PC-3 (cell line): ENCODE results near the gene VPS41.

Experiments
- EZH2 ChIP-seq: fragments of 300-600 bp; sonication (generic); IDR thresholded peaks from one replicate; pipeline ENCODE4 v1.6.1; 2017; ENCODE audit warnings: antibody characterized with exemption, mild to moderate bottlenecking, low read length; ENCODE audit not compliant: unreplicated experiment
- EZH2phosphoT487 ChIP-seq: fragments of 300-600 bp; sonication (generic); IDR thresholded peaks from 2 replicates; pipeline ENCODE4 v1.6.1; 2018; ENCODE audit warnings: mild to moderate bottlenecking, antibody characterized with exemption, low read length, borderline replicate concordance
- TF ChIP-seq, protein P1 (sequence below): fragments of 300-600 bp; sonication (generic); conservative IDR thresholded peaks from 2 replicates; pipeline ENCODE4 v1.5.1; 2017; ENCODE audit warnings: antibody characterized with exemption, low read depth, mild to moderate bottlenecking, low read length

DNA sequence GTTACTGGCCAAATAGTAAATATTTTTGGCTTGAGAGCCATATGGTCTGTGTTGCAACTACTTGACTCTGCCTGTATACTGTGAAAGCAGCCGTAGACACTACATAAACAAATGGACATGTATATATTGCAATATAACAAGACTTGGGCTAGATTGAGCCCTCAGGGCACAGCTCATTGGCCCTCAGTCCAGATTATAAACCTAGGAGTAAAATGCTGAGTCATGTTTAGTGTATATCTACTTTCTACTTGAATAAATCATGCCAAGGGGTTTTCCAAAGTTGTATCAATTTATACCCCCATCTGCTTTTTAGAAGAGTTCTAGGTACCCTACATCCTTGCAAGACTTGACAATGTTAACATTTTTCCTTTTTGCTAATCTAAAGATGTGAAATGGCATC is 41.3 kb upstream of the VPS41 start:
- TF ChIP-seq, protein P1, sequence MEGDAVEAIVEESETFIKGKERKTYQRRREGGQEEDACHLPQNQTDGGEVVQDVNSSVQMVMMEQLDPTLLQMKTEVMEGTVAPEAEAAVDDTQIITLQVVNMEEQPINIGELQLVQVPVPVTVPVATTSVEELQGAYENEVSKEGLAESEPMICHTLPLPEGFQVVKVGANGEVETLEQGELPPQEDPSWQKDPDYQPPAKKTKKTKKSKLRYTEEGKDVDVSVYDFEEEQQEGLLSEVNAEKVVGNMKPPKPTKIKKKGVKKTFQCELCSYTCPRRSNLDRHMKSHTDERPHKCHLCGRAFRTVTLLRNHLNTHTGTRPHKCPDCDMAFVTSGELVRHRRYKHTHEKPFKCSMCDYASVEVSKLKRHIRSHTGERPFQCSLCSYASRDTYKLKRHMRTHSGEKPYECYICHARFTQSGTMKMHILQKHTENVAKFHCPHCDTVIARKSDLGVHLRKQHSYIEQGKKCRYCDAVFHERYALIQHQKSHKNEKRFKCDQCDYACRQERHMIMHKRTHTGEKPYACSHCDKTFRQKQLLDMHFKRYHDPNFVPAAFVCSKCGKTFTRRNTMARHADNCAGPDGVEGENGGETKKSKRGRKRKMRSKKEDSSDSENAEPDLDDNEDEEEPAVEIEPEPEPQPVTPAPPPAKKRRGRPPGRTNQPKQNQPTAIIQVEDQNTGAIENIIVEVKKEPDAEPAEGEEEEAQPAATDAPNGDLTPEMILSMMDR, result no peak
- TF ChIP-seq EZH2phosphoT487 (no peak), EZH2 (no peak)
